Adrenal gland (tissue), 5 donors: ENCODE measurements around the gene LSM7.

Source experiments
- POLR2A ChIP-seq, 2 donors: fragments of 450-650 bp; IDR thresholded peaks; one replicate each; pipeline ENCODE4 v1.6.1; 2017; ENCODE audit warnings: antibody characterized with exemption in 2 of 2, mild to moderate bottlenecking in 2 of 2, moderate library complexity in 1 of 2
- TF ChIP-seq, protein P1 (sequence below), 6 experiments: fragments of 450-650 bp in 4 of 6; fragments of 200-600 bp in 2 of 6; sonication (generic) in 1 of 6; IDR thresholded peaks; 1 replicate in 5 of 6; 2 replicates in 1 of 6; pipeline versions ENCODE4 v1.5.1 to v1.8.0; 2016 to 2021; ENCODE audit warnings: antibody characterized with exemption in 6 of 6, mild to moderate bottlenecking in 2 of 6, moderate library complexity in 1 of 6
- donor health status: DM: no; HTN: no; CAD: no.

DNA sequence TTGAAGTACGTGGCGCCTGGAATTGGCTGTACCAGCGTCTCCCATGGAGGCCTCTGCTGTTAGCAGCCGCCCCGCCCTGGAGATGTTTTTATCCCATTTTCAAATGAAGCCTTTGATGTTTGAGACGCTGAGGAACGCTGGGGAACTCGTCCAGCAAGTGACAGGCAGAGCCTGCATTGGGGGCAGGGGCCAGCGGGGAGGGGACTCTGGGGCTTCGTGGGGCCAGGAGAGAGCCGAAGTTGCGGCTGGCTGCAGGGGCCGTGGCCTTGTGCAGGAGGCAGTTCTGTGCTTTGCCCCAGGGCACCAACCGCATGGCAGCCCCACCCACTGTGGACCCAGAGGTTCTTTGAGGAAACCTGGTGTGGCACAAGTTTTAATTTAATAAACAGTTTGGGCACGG is 13.6 kb upstream of the LSM7 start:
- no peak for TF ChIP-seq POLR2A (IDR thresholded peaks at IDR 0.05)
- TF ChIP-seq, protein P1, sequence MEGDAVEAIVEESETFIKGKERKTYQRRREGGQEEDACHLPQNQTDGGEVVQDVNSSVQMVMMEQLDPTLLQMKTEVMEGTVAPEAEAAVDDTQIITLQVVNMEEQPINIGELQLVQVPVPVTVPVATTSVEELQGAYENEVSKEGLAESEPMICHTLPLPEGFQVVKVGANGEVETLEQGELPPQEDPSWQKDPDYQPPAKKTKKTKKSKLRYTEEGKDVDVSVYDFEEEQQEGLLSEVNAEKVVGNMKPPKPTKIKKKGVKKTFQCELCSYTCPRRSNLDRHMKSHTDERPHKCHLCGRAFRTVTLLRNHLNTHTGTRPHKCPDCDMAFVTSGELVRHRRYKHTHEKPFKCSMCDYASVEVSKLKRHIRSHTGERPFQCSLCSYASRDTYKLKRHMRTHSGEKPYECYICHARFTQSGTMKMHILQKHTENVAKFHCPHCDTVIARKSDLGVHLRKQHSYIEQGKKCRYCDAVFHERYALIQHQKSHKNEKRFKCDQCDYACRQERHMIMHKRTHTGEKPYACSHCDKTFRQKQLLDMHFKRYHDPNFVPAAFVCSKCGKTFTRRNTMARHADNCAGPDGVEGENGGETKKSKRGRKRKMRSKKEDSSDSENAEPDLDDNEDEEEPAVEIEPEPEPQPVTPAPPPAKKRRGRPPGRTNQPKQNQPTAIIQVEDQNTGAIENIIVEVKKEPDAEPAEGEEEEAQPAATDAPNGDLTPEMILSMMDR (IDR thresholded peaks at IDR 0.05), result no peak
